Stimulated activated CD4-positive, alpha-beta T cell treated with anti-CD3 and anti-CD28 coated beads, Interleukin-12 subunit alpha, Interleukin-12 subunit beta, amount 100 ng/mL, for 48 hours (primary cell): ENCODE results near the gene PATJ.
"Not testable (repeated sequence)": the region's sequence is repeated elsewhere in the genome, so short reads cannot be mapped to it uniquely, and the experiment has no call there.

Experiments used
- DNase-seq, 3 donors: peaks; one replicate each; pipeline ENCODE4 v3.0.0-alpha.2; 2020; ENCODE audit warnings: low read depth in 2 of 3, low spot score in 1 of 3

The PATJ gene

GRCh38 chr1:61887076-61887867, 145.0 kb downstream of the PATJ start:
- no peak for DNase-seq

- no peak for DNase-seq
These were observed 145.8 kb downstream of the PATJ start for GRCh38 chr1:61887931-61888564.

GRCh38 chr1:61888808-61889207, 146.5 kb downstream of the PATJ start:
- no peak for DNase-seq

- DNase-seq = not testable (repeated sequence)
These were observed 148.2 kb downstream of the PATJ start for GRCh38 chr1:61890435-61890834.

- no peak for DNase-seq
These were observed 150.7 kb downstream of the PATJ start for GRCh38 chr1:61892977-61893376.

- DNase-seq = not testable (repeated sequence)
These were observed 152.0 kb downstream of the PATJ start for GRCh38 chr1:61894296-61894695.

GRCh38 chr1:61895175-61895574, 152.9 kb downstream of the PATJ start:
- no peak for DNase-seq

GRCh38 chr1:61898658-61899057, 156.4 kb downstream of the PATJ start:
- no peak for DNase-seq

GRCh38 chr1:61904354-61904753, 162.1 kb downstream of the PATJ start:
- DNase-seq = no peak

- DNase-seq = no peak
These were observed 164.8 kb downstream of the PATJ start for GRCh38 chr1:61907102-61907501.

GRCh38 chr1:61910035-61910434, 167.8 kb downstream of the PATJ start:
- DNase-seq = no peak

GRCh38 chr1:61914823-61915482, 172.7 kb downstream of the PATJ start:
- DNase-seq = no peak

- no peak for DNase-seq
These were observed 179.2 kb downstream of the PATJ start for GRCh38 chr1:61921435-61921834.

- no peak for DNase-seq
These were observed 180.7 kb downstream of the PATJ start for GRCh38 chr1:61922950-61923480.

GRCh38 chr1:61925591-61926298, 183.5 kb downstream of the PATJ start:
- DNase-seq = no peak

- DNase-seq = no peak
These were observed 184.3 kb downstream of the PATJ start for GRCh38 chr1:61926597-61926996.

GRCh38 chr1:61930116-61930645, 187.9 kb downstream of the PATJ start:
- no peak for DNase-seq

GRCh38 chr1:61931587-61932279, 189.5 kb downstream of the PATJ start:
- no peak for DNase-seq

GRCh38 chr1:61935516-61935915, 193.2 kb downstream of the PATJ start:
- DNase-seq = no peak

- no peak for DNase-seq
These were observed 194.6 kb downstream of the PATJ start for GRCh38 chr1:61936839-61937238.
